GM19035 (cell line): ENCODE data around the gene CCDC148.

Experiments used
- ATAC-seq: cut with Tn5 transposase; IDR thresholded peaks from one replicate; pipeline ENCODE4 v1.9.1; 2021; ENCODE audit not compliant: unreplicated experiment

The CCDC148 gene

GRCh38 chr2:158456309-158457066 is at the start of gene CCDC148, which contains the start of gene PKP4:
TSS of gene CCDC148 (minus strand) at chr2:158456753. CDS start at chr2:158456439, 314 bp downstream.
TSS of gene PKP4 (plus strand) at chr2:158456952. CDS start at chr2:158533185, 76,233 bp downstream.
- ATAC-seq: peak; percentile 93

GRCh38 chr2:158505448-158505934 is 48.9 kb upstream of the CCDC148 start:
- ATAC-seq: no peak

- no peak for ATAC-seq
Measured at GRCh38 chr2:158504088-158504487, 47.5 kb upstream of the CCDC148 start.

- no peak for ATAC-seq
Measured at GRCh38 chr2:158502974-158503373, 46.4 kb upstream of the CCDC148 start.

- no peak for ATAC-seq
Measured at GRCh38 chr2:158501301-158501700, 44.7 kb upstream of the CCDC148 start.

- ATAC-seq: no peak
Measured at GRCh38 chr2:158500333-158500732, 43.8 kb upstream of the CCDC148 start.

- ATAC-seq: no peak
Measured at GRCh38 chr2:158499383-158499782, 42.8 kb upstream of the CCDC148 start.

GRCh38 chr2:158498749-158499136 is 42.2 kb upstream of the CCDC148 start:
- no peak for ATAC-seq

- ATAC-seq: no peak
Measured at GRCh38 chr2:158498043-158498748, 41.6 kb upstream of the CCDC148 start.

- ATAC-seq: no peak
Measured at GRCh38 chr2:158497486-158497885, 40.9 kb upstream of the CCDC148 start.

GRCh38 chr2:158496986-158497385 is 40.4 kb upstream of the CCDC148 start:
- ATAC-seq: no peak

- no peak for ATAC-seq
Measured at GRCh38 chr2:158495175-158495574, 38.6 kb upstream of the CCDC148 start.

- no peak for ATAC-seq
Measured at GRCh38 chr2:158493458-158493857, 36.9 kb upstream of the CCDC148 start.

GRCh38 chr2:158491072-158491471 is 34.5 kb upstream of the CCDC148 start:
- ATAC-seq: no peak

- ATAC-seq: no peak
Measured at GRCh38 chr2:158489366-158490112, 33.0 kb upstream of the CCDC148 start.

GRCh38 chr2:158488442-158489216 is 32.1 kb upstream of the CCDC148 start:
- no peak for ATAC-seq

- no peak for ATAC-seq
Measured at GRCh38 chr2:158487419-158487818, 30.9 kb upstream of the CCDC148 start.

- ATAC-seq: no peak
Measured at GRCh38 chr2:158486970-158487325, 30.4 kb upstream of the CCDC148 start.

GRCh38 chr2:158486150-158486969 is 29.8 kb upstream of the CCDC148 start:
- ATAC-seq: no peak
